HepG2 (cell line): Measurements from ENCODE around the gene THUMPD2.

Experiments
- EP300 ChIP-seq, 3 experiments: sonication (generic) in 1 of 3; formaldehyde crosslinking in 1 of 3; IDR thresholded peaks; 2 replicates each; pipeline versions ENCODE4 v1.5.1 to v1.6.1; 2011 to 2020; ENCODE audit warnings: low read depth in 2 of 3, low read length in 2 of 3, borderline replicate concordance in 1 of 3, improper control_type of control experiment in 1 of 3, mild to moderate bottlenecking in 1 of 3, missing genetic modification reagents in 1 of 3, moderate library complexity in 1 of 3
- GABPA ChIP-seq, 2 experiments: IDR thresholded peaks; 2 replicates each; pipeline ENCODE4 v1.6.1; 2011 to 2016; ENCODE audit warnings: low read depth in 2 of 2, low read length in 1 of 2, missing biosample characterization in 1 of 2, missing genetic modification characterization in 1 of 2
- HOXD1 ChIP-seq: sonication (generic); formaldehyde crosslinking; IDR thresholded peaks from 2 replicates; pipeline ENCODE4 v1.5.0; 2020; ENCODE audit warnings: missing genetic modification reagents
- NR2C2 ChIP-seq: sonication (generic); formaldehyde crosslinking; IDR thresholded peaks from 2 replicates; pipeline ENCODE4 v1.4.0; 2020; ENCODE audit warnings: missing genetic modification reagents, mild to moderate bottlenecking, moderate library complexity, borderline replicate concordance
- ZNF670 ChIP-seq: sonication (generic); formaldehyde crosslinking; IDR thresholded peaks from 2 replicates; pipeline ENCODE4 v1.8.0; 2022; ENCODE audit warnings: mild to moderate bottlenecking, missing genetic modification reagents, borderline replicate concordance
- TF ChIP-seq, protein P1 (sequence below): sonication (generic); formaldehyde crosslinking; IDR thresholded peaks from 2 replicates; pipeline ENCODE4 v1.5.0; 2020; ENCODE audit warnings: mild to moderate bottlenecking, missing genetic modification reagents, moderate library complexity

DNA sequence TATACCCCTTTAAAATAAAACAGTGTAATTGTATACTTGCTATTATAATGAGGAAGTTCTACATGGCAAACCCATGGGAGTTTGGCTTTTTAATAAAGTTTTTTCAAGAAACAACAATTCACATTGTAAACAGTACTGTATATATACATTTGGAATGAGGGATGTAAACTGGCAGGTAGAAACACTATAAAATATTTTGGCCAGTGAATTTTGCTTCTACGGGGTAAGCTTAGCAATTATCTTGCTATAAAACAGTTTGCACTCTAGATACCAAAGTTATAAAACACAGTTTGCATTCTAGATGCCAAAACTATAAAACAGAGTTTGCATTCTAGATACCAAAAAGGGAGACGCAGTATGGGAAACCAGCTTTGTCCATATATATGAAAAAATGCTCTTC is 16.6 kb downstream of the THUMPD2 start:
- no peak for TF ChIP-seq EP300 (IDR thresholded peaks at IDR 0.05; ENCODE audit: low read depth in 2 of 2, low read length in 2 of 2)
- no peak for TF ChIP-seq EP300 (CRISPR knock-in tag; IDR thresholded peaks at IDR 0.05; ENCODE audit: borderline replicate concordance)
- no peak for TF ChIP-seq ZNF670 (CRISPR knock-in tag)
- TF ChIP-seq GABPA (IDR thresholded peaks at IDR 0.05; ENCODE audit: low read depth, low read length) = no peak
- TF ChIP-seq GABPA (CRISPR knock-in tag; IDR thresholded peaks at IDR 0.05; ENCODE audit: low read depth) = no peak
- TF ChIP-seq, protein P1, sequence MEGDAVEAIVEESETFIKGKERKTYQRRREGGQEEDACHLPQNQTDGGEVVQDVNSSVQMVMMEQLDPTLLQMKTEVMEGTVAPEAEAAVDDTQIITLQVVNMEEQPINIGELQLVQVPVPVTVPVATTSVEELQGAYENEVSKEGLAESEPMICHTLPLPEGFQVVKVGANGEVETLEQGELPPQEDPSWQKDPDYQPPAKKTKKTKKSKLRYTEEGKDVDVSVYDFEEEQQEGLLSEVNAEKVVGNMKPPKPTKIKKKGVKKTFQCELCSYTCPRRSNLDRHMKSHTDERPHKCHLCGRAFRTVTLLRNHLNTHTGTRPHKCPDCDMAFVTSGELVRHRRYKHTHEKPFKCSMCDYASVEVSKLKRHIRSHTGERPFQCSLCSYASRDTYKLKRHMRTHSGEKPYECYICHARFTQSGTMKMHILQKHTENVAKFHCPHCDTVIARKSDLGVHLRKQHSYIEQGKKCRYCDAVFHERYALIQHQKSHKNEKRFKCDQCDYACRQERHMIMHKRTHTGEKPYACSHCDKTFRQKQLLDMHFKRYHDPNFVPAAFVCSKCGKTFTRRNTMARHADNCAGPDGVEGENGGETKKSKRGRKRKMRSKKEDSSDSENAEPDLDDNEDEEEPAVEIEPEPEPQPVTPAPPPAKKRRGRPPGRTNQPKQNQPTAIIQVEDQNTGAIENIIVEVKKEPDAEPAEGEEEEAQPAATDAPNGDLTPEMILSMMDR = no peak
- no peak for TF ChIP-seq NR2C2
- TF ChIP-seq HOXD1 (CRISPR knock-in tag) = no peak
